HCT116 (cell line): ENCODE data around the gene KRTAP4-8. TPM values are rescaled to one million over a fixed set of nuclear protein-coding genes. Genes with fewer than 3 reads are reported as not detected.

Experiments used
- ATAC-seq: fragments of 200-7000 bp; cut with Tn5 transposase; 2 replicates; pipeline ENCODE4 v1.9.1; 2020; ENCODE audit warnings: mild to moderate bottlenecking, moderate library complexity
- BruUV-seq: library from RNA; stranded (reverse); fragments of 400-500 nt; replicated peaks from 2 replicates; lab custom pipeline; 2021; lab: Mats Ljungman, UMichigan
- CTCF ChIA-PET: fragments of 300-600 bp; sonication (Branson Sonifier 250); formaldehyde crosslinking; loops from one replicate; lab custom pipeline; 2021; ENCODE audit warnings: antibody characterized with exemption; lab: Charles Lee
- POLR2A ChIA-PET: fragments of 300-600, 350-600 bp; sonication (Branson Sonifier 250); formaldehyde crosslinking; loops from one replicate; lab custom pipeline; 2021; ENCODE audit warnings: antibody characterized with exemption; lab: Charles Lee
- RAD21 ChIA-PET, 2 experiments: fragments of 300-600 bp; sonication (Branson Sonifier 250); formaldehyde crosslinking; loops; one replicate each; lab custom pipeline; 2023; ENCODE audit warnings: low total read pairs in 2 of 2; ENCODE audit not compliant: uncharacterized antibody in 2 of 2, unreplicated experiment in 2 of 2, low non-redundant PET in 1 of 2; lab: Charles Lee
- DNase-seq: peaks from one replicate; pipeline ENCODE4 v3.0.0-alpha.2; 2010; ENCODE audit warnings: low read depth, low spot score
- H2AFZ ChIP-seq: fragments of 200-600 bp; shearing (Covaris generic), sonication (generic); 2 replicates; pipeline ENCODE4 v1.6.1; 2017; ENCODE audit warnings: low read depth, mixed run types, mixed read lengths, antibody characterized with exemption, low read length; ENCODE audit not compliant: poor library complexity, severe bottlenecking
- H3K27ac ChIP-seq: 2 replicates; pipeline ENCODE4 v1.5.1; 2012; ENCODE audit warnings: low read depth, low read length
- H3K27me3 ChIP-seq: fragments of 200-600 bp; sonication (generic); 2 replicates; pipeline ENCODE4 v1.6.1; 2016; ENCODE audit warnings: mixed run types, low read length, mixed read lengths; ENCODE audit not compliant: insufficient read depth
- H3K36me3 ChIP-seq, 2 experiments: fragments of 200-500 bp in 1 of 2; fragments of 200-600 bp in 1 of 2; sonication (Bioruptor generic) in 1 of 2; sonication (generic) in 1 of 2; 2 replicates each; pipeline versions ENCODE4 v1.5.1 to v1.6.1; 2014 to 2016; ENCODE audit warnings: low read length in 2 of 2, inconsistent platforms in 1 of 2, mixed read lengths in 1 of 2, mixed run types in 1 of 2; ENCODE audit not compliant: insufficient read depth in 2 of 2, control insufficient read depth in 1 of 2
- H3K4me1 ChIP-seq, 2 experiments: fragments of 200-600 bp in 1 of 2; sonication (generic) in 1 of 2; 2 replicates each; pipeline versions ENCODE4 v1.5.1 to v1.6.1; 2012 to 2017; ENCODE audit warnings: low read length in 2 of 2, inconsistent platforms in 1 of 2, mild to moderate bottlenecking in 1 of 2, mixed read lengths in 1 of 2, mixed run types in 1 of 2, moderate library complexity in 1 of 2; ENCODE audit not compliant: insufficient read depth in 2 of 2, control insufficient read depth in 1 of 2
- H3K4me2 ChIP-seq: fragments of 200-600 bp; sonication (generic); 2 replicates; pipeline ENCODE4 v1.6.1; 2017; ENCODE audit warnings: mixed run types, low read length, mixed read lengths
- H3K4me3 ChIP-seq, 2 experiments: fragments of 200-600 bp in 1 of 2; sonication (generic) in 1 of 2; replicated peaks in 1 of 2; 2 replicates each; pipeline ENCODE4 v1.5.1; 2011 to 2016; ENCODE audit warnings: low read length in 2 of 2, control low read depth in 1 of 2, low read depth in 1 of 2, mild to moderate bottlenecking in 1 of 2, mixed read lengths in 1 of 2, mixed run types in 1 of 2
- H3K79me2 ChIP-seq: fragments of 200-600 bp; sonication (generic); 2 replicates; pipeline ENCODE4 v1.6.1; 2017; ENCODE audit warnings: mild to moderate bottlenecking, mixed run types, low read length, moderate library complexity, mixed read lengths; ENCODE audit not compliant: insufficient read depth
- H3K9ac ChIP-seq: fragments of 200-600 bp; sonication (generic); 2 replicates; pipeline ENCODE4 v1.6.1; 2016; ENCODE audit warnings: low read length, mixed read lengths
- H3K9me2 ChIP-seq: fragments of 200-600 bp; sonication (generic), shearing (Covaris generic); 2 replicates; pipeline ENCODE4 v1.6.1; 2017; ENCODE audit warnings: mixed run types, mild to moderate bottlenecking, moderate library complexity; ENCODE audit not compliant: insufficient read depth
- H3K9me3 ChIP-seq, 2 experiments: fragments of 200-500 bp in 1 of 2; fragments of 200-600 bp in 1 of 2; sonication (Bioruptor generic) in 1 of 2; sonication (generic) in 1 of 2; 2 replicates each; pipeline ENCODE4 v1.6.1; 2014 to 2017; ENCODE audit warnings: low read length in 2 of 2, mixed read lengths in 2 of 2, inconsistent platforms in 1 of 2, low read depth in 1 of 2, mild to moderate bottlenecking in 1 of 2, mixed run types in 1 of 2, moderate library complexity in 1 of 2; ENCODE audit not compliant: control insufficient read depth in 1 of 2, insufficient read depth in 1 of 2
- H4K20me1 ChIP-seq: fragments of 200-600 bp; sonication (generic), shearing (Covaris generic); 2 replicates; pipeline ENCODE4 v1.6.1; 2017; ENCODE audit warnings: mixed run types, mild to moderate bottlenecking, moderate library complexity; ENCODE audit not compliant: insufficient read depth
- CBX3 ChIP-seq: IDR thresholded peaks from 2 replicates; pipeline ENCODE4 v1.6.1; 2012; ENCODE audit warnings: low read depth
- EGR1 ChIP-seq: IDR thresholded peaks from 2 replicates; pipeline ENCODE4 v1.6.1; 2012; ENCODE audit warnings: low read depth
- MAX ChIP-seq: IDR thresholded peaks from 2 replicates; pipeline ENCODE4 v1.6.1; 2012
- RAD21 ChIP-seq: IDR thresholded peaks from 2 replicates; pipeline ENCODE4 v1.6.1; 2012; ENCODE audit warnings: low read depth, mild to moderate bottlenecking
- REST ChIP-seq: IDR thresholded peaks from 2 replicates; pipeline ENCODE4 v1.6.1; 2012; ENCODE audit warnings: low read depth
- SIN3A ChIP-seq: IDR thresholded peaks from 2 replicates; pipeline ENCODE4 v1.6.1; 2012; ENCODE audit warnings: low read depth
- SP1 ChIP-seq: IDR thresholded peaks from 2 replicates; pipeline ENCODE4 v1.6.1; 2012; ENCODE audit warnings: low read depth
- YY1 ChIP-seq: IDR thresholded peaks from 2 replicates; pipeline ENCODE4 v1.6.1; 2011; ENCODE audit warnings: low read length, low read depth, moderate library complexity, mild to moderate bottlenecking; ENCODE audit not compliant: insufficient replicate concordance; ENCODE audit errors: extremely low read depth
- intact Hi-C: fragments of 100-400 bp; cut with micrococcal nuclease; formaldehyde crosslinking; loops from 2 replicates; pipeline ENCODE4 v1.10.0; 2022
- total RNA-seq: library from RNA; stranded (reverse); gene quantifications from one replicate; pipeline ENCODE4 v1.2.1, GENCODE V29; 2021; ENCODE audit not compliant: unreplicated experiment

The KRTAP4-8 gene
- total RNA-seq, 1 experiment from 2014 or later, result not detected

GRCh38 chr17:41116297-41116696 lies 18.4 kb upstream of the KRTAP4-8 start:
- no TSS peak for BruUV-seq
- Histone ChIP-seq H4K20me1 (no peaks in the 10 kb centered on the region), H3K9ac (no peak overlapping the region), H3K4me1 (peaks cover 0 to 7% of the 10 kb centered on the region in 2 experiments; a peak in 1 of 4 replicates), H3K4me3 (no peak overlapping the region), H2AFZ (no peak overlapping the region), H3K4me2 (no peak overlapping the region), H3K9me3 (peaks cover 0 to 11% of the 10 kb centered on the region in 2 experiments; a peak in 2 of 4 replicates), H3K9me2 (no peaks in the 10 kb centered on the region), H3K27ac (no peak overlapping the region), H3K27me3 (no peaks in the 10 kb centered on the region), H3K36me3 (peaks cover 0 to 4% of the 10 kb centered on the region in 2 experiments; a peak in 1 of 4 replicates), H3K79me2 (no peaks in the 10 kb centered on the region)
- no peak for ATAC-seq
- ChIA-PET POLR2A (no interaction called here), CTCF (no interaction called here), RAD21 (no interaction called here)
- intact Hi-C loops, result no loop called here
- TF ChIP-seq CBX3 (no peak), EGR1 (no peak), SIN3A (no peak), REST (no peak), RAD21 (no peak), MAX (no peak), YY1 (no peak), SP1 (no peak)
- no peak for DNase-seq
